Renal cortical epithelial cell (primary cell): Measurements from ENCODE around the gene OSBPL10. TPM values are rescaled to one million over a fixed set of nuclear protein-coding genes. Genes with fewer than 3 reads are reported as not detected.

Experiments used
- DNase-seq: peaks from one replicate; pipeline ENCODE4 v3.0.0-alpha.2; 2011; ENCODE audit warnings: low read depth
- total RNA-seq: library from RNA; depleted of rRNA; stranded (reverse); fragments of >200 nt; gene quantifications from 2 replicates; pipeline ENCODE4 v1.2.3, GENCODE V29; 2014

Gene OSBPL10
- total RNA-seq, 1 donor from 2014 or later, result 78.3 TPM

GRCh38 chr3:31776016-31776415 lies 205.0 kb downstream of the OSBPL10 start:
- no peak for DNase-seq

GRCh38 chr3:31775383-31775782 lies 205.7 kb downstream of the OSBPL10 start:
- DNase-seq, result no peak

GRCh38 chr3:31772758-31773473 lies 208.1 kb downstream of the OSBPL10 start:
- no peak for DNase-seq

- no peak for DNase-seq
Observed at GRCh38 chr3:31772272-31772671, 208.8 kb downstream of the OSBPL10 start.

- peak; percentile 54 for DNase-seq
Observed at GRCh38 chr3:31770822-31771326, 210.2 kb downstream of the OSBPL10 start.

- DNase-seq, result peak; percentile 44
Observed at GRCh38 chr3:31768479-31769125, 212.5 kb downstream of the OSBPL10 start.

GRCh38 chr3:31767920-31768319 lies 213.1 kb downstream of the OSBPL10 start:
- no peak for DNase-seq

- no peak for DNase-seq
Observed at GRCh38 chr3:31766669-31767068, 214.4 kb downstream of the OSBPL10 start.

GRCh38 chr3:31765871-31766270 lies 215.2 kb downstream of the OSBPL10 start:
- DNase-seq, result no peak

GRCh38 chr3:31763731-31764130 lies 217.3 kb downstream of the OSBPL10 start:
- DNase-seq, result no peak

GRCh38 chr3:31762888-31763351 lies 218.1 kb downstream of the OSBPL10 start:
- DNase-seq, result peak; percentile 84

GRCh38 chr3:31762097-31762764 lies 218.8 kb downstream of the OSBPL10 start:
- no peak for DNase-seq

GRCh38 chr3:31760654-31761053 lies 220.4 kb downstream of the OSBPL10 start:
- DNase-seq, result no peak

GRCh38 chr3:31758322-31758965 lies 222.6 kb downstream of the OSBPL10 start:
- no peak for DNase-seq

- DNase-seq, result peak; percentile 74
Observed at GRCh38 chr3:31755926-31756658, 225.0 kb downstream of the OSBPL10 start.

GRCh38 chr3:31754575-31755278 lies 226.3 kb downstream of the OSBPL10 start:
- no peak for DNase-seq

- DNase-seq, result no peak
Observed at GRCh38 chr3:31753050-31753425, 228.0 kb downstream of the OSBPL10 start.

GRCh38 chr3:31752305-31753049 lies 228.6 kb downstream of the OSBPL10 start:
- DNase-seq, result no peak

GRCh38 chr3:31750341-31750740 lies 230.7 kb downstream of the OSBPL10 start:
- no peak for DNase-seq

GRCh38 chr3:31748933-31749295 lies 232.1 kb downstream of the OSBPL10 start:
- DNase-seq, result no peak
